ENCODE results near the gene BCL11B.

Gene BCL11B

DNA sequence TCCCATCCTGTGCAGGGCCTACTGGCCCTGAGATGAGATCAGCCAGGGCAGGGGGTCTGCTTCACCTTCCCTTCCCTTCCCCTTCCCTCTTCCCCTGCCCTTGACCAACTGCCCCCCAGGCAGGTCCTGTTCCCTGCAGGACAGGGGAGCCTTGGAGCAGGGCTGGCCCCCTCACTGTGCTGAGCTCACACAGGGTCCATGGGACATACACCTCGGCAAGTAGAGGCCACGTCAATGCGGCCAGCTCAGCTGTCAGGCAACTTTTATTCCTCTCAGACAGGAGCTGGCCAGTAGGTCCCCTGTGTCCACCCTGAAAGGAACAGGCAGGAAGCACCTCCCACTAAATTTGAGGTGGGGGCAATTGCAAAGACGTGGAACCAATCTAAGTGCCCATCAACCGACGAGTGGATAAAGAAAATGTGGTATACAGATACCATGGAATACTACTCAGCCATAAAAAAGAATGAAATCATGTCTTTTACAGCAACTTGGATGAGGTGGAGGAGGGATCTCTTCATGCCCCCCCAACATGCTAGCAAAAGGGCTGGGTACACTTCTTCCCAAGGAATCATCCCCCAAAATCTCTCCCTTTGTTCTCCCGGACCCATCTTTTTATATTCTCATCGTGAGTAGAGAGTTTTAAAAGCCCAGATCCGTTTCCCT, 148.7 kb downstream of the BCL11B start:
- in situ Hi-C loops (cut with HindIII; ENCODE audit: low sequenced_read_pairs): no loop called here

DNA sequence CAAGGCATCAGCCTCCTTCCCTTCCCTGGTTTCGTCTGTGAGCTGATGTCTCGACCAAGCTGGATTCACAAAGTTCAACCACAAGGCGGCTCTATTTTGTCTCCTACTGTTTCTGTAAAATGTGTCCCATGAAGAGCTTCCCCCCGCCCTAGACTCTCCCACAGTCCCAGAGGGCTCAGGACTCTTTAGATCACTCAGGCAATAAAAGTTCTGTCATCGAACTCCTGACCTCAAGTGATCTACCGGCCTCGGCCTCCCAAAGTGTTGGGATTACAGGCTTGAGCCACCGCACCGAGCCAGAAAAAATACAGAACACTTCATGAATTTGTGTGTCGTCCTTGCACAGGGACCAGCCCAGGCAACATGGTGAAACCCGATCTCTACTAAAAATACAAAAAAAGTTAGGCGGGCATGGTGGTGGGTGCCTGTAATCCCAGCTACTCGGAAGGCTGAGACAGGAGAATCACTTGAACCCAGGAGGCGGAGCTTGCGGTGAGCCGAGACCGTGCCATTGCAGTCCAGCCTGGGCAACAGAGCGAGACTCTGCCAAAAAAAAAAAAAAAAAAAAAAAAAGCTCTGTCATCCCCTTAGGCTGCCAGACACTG, 149.4 kb downstream of the BCL11B start:
- in situ Hi-C loops (cut with HindIII; ENCODE audit: low sequenced_read_pairs): no loop called here

DNA sequence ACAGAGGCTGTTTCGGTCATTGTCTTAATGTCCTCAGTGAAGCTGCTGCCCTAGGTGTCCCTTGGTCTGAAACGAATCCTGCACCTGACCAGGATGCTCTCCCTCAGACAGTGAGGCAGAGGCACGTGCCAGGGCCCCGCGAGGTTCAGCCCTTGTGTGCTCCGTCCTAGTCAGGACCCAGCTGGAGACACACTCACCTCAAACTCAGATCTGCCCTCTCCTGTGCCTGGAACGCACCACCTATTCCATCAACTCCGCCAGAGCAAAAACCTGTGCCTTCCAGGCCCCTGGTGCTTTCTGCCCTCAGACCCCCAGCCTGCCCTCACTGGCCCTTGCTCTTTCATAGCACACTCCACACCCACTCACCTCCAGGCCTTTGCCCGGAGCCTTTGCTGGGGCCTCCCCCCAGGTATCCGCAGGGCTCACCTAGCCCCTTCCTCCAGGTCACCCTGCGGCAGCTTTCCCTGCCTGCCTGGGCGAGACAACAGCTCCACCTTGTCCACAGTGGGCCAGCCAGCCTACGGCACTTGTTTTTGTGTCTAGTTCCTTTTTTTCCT, 150.6 kb downstream of the BCL11B start:
- in situ Hi-C loops (cut with HindIII; ENCODE audit: low sequenced_read_pairs): no loop called here

DNA sequence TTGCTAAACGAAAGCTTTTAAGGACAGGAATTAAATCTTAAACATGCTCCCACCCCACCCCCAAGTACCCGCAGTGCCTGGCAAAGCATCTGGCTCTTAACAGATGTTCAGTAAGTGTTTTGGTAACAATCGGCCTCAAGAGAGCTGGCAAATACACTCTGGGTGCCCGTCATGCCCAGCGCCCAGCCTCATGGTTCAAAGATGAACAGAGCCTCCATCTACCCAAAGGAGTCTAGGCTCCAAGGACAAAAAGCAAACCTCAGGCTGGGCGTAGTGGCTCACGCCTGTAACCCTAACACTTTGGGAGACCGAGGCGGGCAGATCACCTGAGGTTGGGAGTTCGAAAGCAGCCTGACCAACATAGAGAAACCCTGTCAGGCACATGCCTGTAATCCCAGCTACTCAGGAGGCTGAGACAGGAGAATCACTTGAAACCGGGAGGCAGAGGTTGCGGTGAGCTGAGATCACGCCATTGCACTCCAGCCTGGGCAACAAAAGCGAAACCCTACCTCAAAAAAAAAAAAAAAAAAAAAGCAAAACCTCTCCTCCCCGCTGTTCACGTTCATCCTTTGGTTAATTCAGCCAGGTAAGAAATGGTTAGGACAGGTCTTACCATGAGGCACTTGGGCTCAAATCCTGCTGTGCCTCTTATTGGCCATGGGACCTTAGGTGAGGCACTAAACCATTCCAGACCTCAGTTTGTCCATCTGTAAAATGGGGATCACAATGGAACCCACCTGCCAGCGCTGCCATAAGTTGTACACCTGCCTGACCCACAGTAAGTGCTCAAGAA, 151.3 kb downstream of the BCL11B start:
- in situ Hi-C loops (cut with HindIII; ENCODE audit: low sequenced_read_pairs): no loop called here

DNA sequence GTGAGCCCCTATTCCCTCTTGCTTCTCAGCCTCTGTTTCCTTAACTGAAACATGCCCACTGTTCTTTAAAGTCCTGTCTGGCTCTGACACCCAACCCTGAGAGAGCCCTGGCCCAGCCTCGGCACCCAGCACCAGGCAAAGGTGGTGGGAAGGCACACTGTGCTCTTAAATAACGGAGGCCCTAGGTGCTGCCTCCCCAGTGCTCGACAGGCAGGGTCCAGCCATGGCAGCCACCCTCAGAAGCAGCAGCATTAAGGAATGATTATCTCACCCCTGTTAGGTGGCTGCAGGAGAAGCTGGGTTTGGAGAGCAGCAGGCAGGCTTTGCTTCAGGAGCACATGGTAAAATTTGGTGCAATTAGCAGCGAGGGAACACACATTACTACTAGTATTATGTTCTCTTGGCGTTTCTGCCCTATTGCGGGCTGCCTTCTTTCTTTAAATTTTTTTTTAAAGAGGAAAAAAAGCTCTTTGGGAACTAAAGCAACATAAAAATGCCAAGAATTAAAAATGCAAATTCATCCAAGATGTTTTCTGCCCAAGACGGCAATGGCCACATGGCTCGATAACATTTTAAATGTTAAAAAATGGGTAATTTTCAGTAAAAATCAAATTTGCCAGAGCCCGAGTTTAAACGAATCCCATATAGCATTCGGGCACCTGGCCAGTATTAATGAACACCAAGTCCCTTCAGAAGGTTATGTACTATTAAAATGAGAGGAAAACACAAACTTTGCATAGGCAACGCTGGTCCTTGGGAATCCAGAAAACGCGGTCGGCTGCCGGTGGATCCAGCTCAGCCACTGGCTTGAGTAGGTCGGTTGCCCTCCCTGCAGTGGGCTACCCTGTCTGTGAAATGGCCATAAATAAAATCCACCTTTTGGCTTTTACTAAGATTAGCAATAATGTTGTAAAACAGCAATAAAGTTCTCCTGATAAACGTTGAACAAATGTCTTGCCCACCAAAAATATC, 152.2 kb downstream of the BCL11B start:
- in situ Hi-C loops (cut with HindIII; ENCODE audit: low sequenced_read_pairs): no loop called here
